COLO829 (cell line): ENCODE measurements around the gene HDAC11.
"Not testable (repeated sequence)": the region's sequence is repeated elsewhere in the genome, so short reads cannot be mapped to it uniquely, and the experiment has no call there.

Experiments
- DNase-seq: peaks from one replicate; pipeline ENCODE4 v3.0.0; 2012; ENCODE audit warnings: low spot score

The HDAC11 gene

GRCh38 chr3:13493867-13494441 lies 13.8 kb downstream of the HDAC11 start:
- no peak for DNase-seq

GRCh38 chr3:13494463-13495350 lies 14.6 kb downstream of the HDAC11 start:
- DNase-seq, result no peak

DNA sequence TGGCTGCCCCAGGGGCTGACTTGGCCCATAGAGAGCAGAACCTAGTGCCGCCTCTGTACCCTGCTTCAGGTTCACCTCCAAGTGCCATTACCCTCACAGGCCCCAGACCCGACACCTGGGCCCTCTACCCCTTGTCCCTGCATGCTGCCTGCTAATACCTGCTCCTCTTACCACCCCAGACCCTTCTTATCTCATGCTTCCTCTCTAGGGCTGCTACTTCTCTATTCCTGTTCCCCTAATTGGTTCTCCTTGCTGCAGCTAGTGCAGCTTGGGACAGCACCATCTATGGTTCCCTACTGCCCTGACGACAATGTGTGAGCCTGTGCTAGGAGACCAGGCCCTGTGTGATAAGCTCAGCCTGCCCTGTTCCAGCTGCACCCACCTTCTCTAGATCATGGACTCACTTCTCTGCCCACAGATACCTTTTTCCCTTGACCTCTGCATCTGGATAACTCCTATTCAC lies 15.3 kb downstream of the HDAC11 start:
- DNase-seq, result no peak

- no peak for DNase-seq
These were observed 16.0 kb downstream of the HDAC11 start for GRCh38 chr3:13495921-13496723.

GRCh38 chr3:13496879-13497278 lies 16.8 kb downstream of the HDAC11 start:
- DNase-seq, result no peak

DNA sequence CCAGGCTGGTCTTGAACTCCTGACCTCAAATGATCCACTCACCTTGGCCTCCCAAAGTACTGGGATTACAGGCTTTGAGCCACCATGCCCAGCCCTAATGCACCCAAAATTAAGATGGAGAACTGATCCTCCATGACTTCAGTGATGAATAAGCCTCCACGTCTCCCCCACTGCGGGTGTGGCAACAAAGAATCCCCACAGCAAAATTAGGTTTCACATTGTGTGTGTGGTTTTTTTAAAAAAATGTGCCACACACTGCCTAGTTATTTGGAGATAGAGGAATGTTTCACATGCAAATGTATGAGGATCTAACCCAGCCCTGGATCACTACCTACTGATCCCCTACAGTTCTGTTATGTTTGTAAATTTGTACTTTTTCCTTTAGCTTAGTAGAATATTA lies 17.3 kb downstream of the HDAC11 start:
- DNase-seq, result no peak

DNA sequence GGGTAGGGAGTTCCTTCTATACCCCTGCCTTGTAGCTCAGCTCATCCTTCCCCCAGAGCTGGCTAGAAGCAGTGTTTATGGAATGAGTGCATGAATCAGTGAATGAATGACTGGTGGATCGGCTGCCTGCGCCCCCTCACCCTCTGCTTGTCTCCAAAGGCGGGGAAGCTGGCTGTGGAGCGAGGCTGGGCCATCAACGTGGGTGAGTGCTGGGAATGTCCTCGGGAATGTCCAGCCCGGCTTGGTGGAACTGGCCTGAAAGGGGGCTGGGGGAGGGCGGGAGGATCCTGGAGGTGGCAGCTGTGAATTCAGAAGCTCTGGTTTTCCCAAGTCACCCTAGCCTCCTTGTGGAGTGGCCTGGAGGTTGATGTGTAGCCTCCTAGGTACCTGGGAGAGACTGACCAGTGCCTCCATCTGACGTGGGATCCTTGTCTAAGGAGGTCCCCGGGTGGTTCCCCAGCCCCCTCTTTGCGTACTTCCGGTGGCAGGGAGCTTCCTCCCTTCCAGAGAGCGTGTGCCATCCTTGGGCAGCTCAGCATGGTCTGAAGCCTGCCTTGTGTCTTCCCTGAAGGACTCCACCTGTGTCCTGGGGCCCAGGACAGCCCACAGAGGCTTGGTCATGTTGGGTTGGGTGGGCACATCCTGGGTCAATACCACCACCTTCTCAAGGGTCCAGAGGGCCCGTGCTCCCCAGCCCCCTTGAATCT lies 18.4 kb downstream of the HDAC11 start:
- DNase-seq, result no peak

GRCh38 chr3:13499246-13499645 lies 19.1 kb downstream of the HDAC11 start:
- DNase-seq, result not testable (repeated sequence)

DNA sequence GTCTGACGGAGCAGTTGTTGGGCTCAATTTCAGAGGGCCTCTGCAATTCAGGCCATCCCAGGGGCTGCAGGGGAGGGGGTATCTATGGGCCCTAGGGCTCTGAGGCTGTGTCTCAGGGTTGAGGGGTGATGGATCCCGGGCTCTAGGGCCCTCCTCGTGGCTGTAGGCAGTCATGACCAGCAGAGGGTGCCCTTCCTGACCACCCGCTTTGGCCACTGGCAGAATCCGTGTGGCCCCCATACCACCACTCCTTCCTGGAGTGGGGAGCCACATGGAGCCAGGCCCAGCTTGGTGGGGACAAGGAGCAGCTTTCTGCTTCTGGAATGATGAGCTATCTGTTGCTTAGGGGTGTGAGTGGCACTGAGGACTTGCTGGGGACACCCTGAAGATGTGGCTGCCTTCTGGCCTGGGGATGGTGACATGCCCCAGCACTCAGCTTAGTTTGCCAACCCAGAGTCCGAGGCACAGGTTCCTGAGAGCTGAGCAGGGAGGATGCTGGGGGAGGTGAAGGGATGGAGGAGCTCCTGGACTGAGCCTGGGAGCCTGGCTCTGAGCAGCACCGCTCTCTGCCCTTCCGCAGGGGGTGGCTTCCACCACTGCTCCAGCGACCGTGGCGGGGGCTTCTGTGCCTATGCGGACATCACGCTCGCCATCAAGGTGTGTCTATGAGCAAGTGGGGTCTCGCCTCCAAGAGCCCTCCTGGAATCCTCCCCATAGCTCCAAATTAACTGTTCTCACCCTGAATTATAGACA lies 20.2 kb downstream of the HDAC11 start:
- no peak for DNase-seq

DNA sequence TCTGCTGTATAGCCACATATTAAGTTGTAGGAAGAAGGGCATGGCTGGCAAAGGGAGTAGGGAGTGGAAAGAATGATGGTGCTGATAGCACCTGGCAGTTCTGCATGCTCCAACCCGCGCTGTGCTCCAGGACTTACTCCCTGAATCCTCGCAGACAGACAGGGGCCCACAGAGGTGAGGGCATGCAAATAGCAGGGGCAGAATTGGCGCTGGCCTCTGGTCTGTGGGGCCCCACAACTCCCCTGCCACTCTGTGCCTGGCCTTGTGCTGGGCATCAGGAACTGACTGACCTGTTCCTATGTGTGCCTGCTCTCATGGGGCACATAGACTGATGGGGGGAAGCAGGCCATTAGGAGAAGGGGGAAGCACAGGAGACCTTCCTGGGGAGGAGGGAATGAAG lies 20.9 kb downstream of the HDAC11 start:
- no peak for DNase-seq

- no peak for DNase-seq
These were observed 21.4 kb downstream of the HDAC11 start for GRCh38 chr3:13501521-13501920.

DNA sequence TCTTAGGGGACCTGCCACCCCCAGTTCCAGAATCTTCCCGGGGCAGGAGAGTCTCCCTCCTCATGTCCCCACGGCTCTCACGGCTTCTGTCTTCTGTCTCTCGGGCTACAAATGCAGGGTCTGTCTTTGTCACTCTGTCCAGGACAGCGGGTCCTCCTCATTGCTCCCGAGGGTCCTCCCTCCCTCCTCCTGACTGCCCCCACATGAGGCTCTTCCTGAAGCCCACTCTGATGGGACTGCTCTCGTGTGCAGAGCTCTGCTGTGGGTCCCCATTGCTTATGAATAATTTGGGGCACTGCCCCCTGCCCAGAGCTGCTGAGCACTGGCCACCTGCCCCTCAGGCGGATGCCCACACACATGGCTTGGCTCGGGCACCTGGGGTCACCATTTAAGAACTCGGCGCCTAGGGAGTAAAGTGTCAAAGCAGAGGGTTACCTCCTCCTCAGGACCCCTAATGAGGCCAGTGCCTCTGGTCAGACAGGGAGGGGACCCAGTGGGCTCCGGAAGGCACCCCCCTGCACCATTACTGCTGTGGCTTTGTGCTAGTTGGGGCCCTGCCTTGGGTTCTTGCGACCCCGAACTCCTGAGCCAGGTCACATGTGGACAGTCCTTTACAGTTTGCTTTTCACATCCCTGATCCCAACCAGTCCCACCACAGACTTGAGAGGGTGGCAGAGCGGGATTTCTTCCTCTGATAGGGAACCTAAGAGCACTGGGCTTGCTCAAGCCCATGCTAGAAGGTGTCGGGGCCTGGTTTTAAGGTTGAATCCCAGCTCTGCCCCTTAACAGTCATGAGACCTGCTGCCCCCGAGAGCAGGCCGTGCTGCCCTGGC lies 22.1 kb downstream of the HDAC11 start:
- DNase-seq, result no peak

DNA sequence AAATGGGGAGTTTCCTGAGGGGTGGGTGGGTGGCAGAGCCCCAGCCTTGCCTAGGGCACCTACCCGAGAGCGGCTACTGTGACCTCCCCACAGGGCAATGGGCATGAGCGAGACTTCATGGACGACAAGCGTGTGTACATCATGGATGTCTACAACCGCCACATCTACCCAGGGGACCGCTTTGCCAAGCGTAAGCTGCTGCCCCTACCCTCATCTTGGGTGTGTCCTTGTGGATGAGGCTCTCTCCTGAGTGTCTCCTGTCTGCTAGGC lies 22.6 kb downstream of the HDAC11 start:
- no peak for DNase-seq

GRCh38 chr3:13504161-13504831 lies 24.2 kb downstream of the HDAC11 start:
- DNase-seq, result no peak

- DNase-seq, result no peak
These were observed 25.3 kb downstream of the HDAC11 start for GRCh38 chr3:13505147-13506130.

DNA sequence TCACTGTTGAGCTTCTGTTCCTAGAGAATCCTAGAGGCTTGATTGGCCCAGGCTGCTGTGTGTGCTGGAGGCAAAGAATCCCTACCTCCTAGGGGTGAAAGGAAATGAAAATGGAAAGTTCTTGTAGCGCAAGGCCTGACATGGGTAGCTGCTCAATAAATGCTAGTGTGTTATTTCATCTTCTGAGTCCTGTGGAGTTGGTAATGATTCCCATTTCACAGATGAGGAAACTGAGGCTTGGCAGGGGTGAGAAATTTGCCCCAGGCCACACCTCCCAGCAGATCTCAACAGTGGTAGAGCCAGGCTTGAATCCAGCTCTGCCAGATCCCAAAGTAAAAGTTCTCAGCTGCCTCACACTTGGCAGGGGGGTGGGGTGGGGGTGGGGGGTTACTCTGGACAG lies 26.1 kb downstream of the HDAC11 start:
- no peak for DNase-seq

GRCh38 chr3:13506680-13507079 lies 26.6 kb downstream of the HDAC11 start:
- DNase-seq, result no peak

GRCh38 chr3:13507247-13507569 lies 27.1 kb downstream of the HDAC11 start:
- DNase-seq, result no peak
